ENCODE data around the gene LRRC41.

DNA sequence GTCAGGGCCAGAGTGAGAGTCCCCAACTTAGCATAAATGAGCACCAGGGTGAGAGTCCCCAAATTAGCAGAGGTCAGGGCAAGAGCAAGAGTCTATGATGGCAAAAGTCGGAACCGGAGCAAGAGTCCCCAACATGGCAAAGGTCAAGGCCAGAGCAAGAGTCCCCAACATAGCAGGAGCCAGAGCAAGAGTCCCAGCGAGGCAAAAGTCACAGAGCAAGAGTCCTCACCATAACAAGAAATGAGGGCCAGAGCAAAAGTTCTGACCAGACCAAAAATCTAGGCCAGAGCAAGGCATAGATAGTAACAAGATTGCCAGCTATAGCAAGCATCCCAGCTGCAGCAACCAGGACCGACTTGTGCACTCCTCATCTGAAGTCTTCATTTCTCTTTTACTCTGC is 40.3 kb upstream of the LRRC41 start:
- TF ChIP-seq CREM (IDR thresholded peaks at IDR 0.05): no peak
- TF ChIP-seq CREM (CRISPR knock-in tag; IDR thresholded peaks at IDR 0.05): no peak
- TF ChIP-seq EZH2 (conservative IDR thresholded peaks at IDR 0.05; ENCODE audit: low read depth, low read length): no peak
- TF ChIP-seq YY1 (IDR thresholded peaks at IDR 0.05; ENCODE audit: insufficient read depth, insufficient replicate concordance, low read depth, low read length): no peak
- no peak for TF ChIP-seq HNF4A (CRISPR knock-in tag; IDR thresholded peaks at IDR 0.05)
- no peak for TF ChIP-seq NPAS2 (CRISPR knock-in tag; IDR thresholded peaks at IDR 0.05; ENCODE audit: borderline replicate concordance)
- TF ChIP-seq ZNF274 (CRISPR knock-in tag; IDR thresholded peaks at IDR 0.05): no peak
